ENCODE data around the gene CCDC92B. TPM values are rescaled to one million over a fixed set of nuclear protein-coding genes. Genes with fewer than 3 reads are reported as not detected.
"Not testable (repeated sequence)": the region's sequence is repeated elsewhere in the genome, so short reads cannot be mapped to it uniquely, and the experiment has no call there.

The CCDC92B gene
- total RNA-seq, 4 donors from 2014 or later: 0.48 to 0.82 (median 0.75) TPM; not detected in 1

DNA sequence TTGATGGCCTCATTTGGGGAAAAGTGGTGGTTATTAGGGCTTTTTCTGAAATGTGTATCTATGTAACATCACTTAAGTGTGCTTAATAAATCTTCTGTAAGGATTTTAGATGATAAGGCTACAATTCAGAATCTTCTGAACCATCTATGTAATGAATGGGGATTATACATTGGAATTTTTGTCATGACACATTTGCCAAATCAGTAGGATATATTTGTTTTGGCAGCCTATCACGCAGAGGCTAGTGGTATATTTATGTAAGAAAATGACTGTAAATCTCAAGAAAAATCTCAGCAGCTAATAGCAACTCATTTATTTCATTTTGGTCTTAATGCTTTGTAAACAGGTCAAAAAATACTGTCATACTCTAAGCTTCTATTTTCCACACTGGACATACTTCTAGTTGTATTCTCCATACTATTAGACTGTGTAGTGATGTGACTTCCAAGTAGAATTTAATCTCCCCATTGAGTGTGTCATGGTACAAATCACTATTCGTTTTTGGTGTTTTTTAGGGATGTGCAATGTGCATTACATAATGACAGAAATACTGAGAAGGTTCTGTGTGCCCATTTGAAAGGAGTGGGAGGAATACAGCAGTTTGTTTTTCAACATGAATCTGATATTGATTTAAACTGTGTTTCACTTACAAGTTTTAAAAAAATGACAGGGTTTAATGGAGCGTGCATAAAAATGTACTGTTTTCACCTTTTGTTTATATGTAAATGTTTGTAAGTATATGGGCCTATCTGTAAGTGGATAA, 67.1 kb downstream of the CCDC92B start:
- no peak for DNase-seq
- Histone ChIP-seq H3K4me1 (peaks cover 0 to 12% (median 1%) of the 10 kb centered on the region in 4 donors), H3K27me3 (no peaks in the 10 kb centered on the region), H3K9me3 (no peaks in the 10 kb centered on the region), H3K4me3 (no peak overlapping the region), H3K27ac (no peak overlapping the region), H3K36me3 (peaks cover 0 to 40% (median 20%) of the 10 kb centered on the region in 4 donors)
- intact Hi-C loops (cut with DNase I; ENCODE audit: low total_unique reads) (no loop called here), in situ Hi-C loops (cut with MboI; ENCODE audit: low pct_ligation_motif_present in 1 of 4, low pct_unique_long_range_greater_than_20kb in 1 of 4, low sequenced_read_pairs in 3 of 4) (no loop called here)
- TF ChIP-seq, protein P1, sequence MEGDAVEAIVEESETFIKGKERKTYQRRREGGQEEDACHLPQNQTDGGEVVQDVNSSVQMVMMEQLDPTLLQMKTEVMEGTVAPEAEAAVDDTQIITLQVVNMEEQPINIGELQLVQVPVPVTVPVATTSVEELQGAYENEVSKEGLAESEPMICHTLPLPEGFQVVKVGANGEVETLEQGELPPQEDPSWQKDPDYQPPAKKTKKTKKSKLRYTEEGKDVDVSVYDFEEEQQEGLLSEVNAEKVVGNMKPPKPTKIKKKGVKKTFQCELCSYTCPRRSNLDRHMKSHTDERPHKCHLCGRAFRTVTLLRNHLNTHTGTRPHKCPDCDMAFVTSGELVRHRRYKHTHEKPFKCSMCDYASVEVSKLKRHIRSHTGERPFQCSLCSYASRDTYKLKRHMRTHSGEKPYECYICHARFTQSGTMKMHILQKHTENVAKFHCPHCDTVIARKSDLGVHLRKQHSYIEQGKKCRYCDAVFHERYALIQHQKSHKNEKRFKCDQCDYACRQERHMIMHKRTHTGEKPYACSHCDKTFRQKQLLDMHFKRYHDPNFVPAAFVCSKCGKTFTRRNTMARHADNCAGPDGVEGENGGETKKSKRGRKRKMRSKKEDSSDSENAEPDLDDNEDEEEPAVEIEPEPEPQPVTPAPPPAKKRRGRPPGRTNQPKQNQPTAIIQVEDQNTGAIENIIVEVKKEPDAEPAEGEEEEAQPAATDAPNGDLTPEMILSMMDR (IDR thresholded peaks at IDR 0.05): no peak
- no peak for TF ChIP-seq POLR2A (IDR thresholded peaks at IDR 0.05)
- no peak for TF ChIP-seq EP300 (IDR thresholded peaks at IDR 0.05; ENCODE audit: low read depth)
- no peak for TF ChIP-seq POLR2AphosphoS5 (IDR thresholded peaks at IDR 0.05)
- WGBS, 2 donors (ENCODE audit: low coverage in 1 of 2): 73 to 89% methylated on average over 3 of the region's 3 CpGs

DNA sequence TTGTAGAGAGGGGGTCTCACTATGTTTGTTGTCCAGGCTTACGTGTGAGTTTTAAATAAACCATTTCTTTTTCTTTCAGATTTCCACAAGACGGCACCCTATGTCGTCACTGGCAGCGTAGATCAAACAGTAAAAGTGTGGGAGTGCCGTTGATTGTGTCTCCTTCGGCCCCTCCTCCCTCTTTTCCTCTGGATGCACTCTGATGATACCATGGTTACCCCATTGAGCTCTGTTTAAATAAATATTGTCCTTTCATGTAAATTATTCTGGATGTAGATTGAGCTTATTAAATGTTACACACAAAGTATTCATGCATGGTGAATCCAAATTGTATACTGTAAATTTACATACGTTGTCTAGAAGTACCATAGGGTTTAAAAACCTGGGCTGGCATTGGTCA, 67.8 kb downstream of the CCDC92B start:
- WGBS, 2 donors (ENCODE audit: low coverage in 1 of 2): 78 to 94% methylated on average over 3 to 7 of the region's 7 CpGs
- DNase-seq: no peak
- in situ Hi-C loops (cut with MboI; ENCODE audit: low pct_ligation_motif_present in 1 of 4, low pct_unique_long_range_greater_than_20kb in 1 of 4, low sequenced_read_pairs in 3 of 4) (no loop called here), intact Hi-C loops (cut with DNase I; ENCODE audit: low total_unique reads) (no loop called here)
- Histone ChIP-seq H3K36me3 (peaks cover 0 to 44% (median 21%) of the 10 kb centered on the region in 4 donors), H3K27me3 (no peaks in the 10 kb centered on the region), H3K27ac (no peak overlapping the region), H3K4me1 (peaks cover 0 to 6% (median 1%) of the 10 kb centered on the region in 4 donors), H3K9me3 (no peaks in the 10 kb centered on the region), H3K4me3 (no peak overlapping the region)
- TF ChIP-seq, protein P1 (IDR thresholded peaks at IDR 0.05): no peak
- TF ChIP-seq POLR2A (IDR thresholded peaks at IDR 0.05): no peak
- TF ChIP-seq EP300 (IDR thresholded peaks at IDR 0.05; ENCODE audit: low read depth): no peak
- no peak for TF ChIP-seq POLR2AphosphoS5 (IDR thresholded peaks at IDR 0.05)

DNA sequence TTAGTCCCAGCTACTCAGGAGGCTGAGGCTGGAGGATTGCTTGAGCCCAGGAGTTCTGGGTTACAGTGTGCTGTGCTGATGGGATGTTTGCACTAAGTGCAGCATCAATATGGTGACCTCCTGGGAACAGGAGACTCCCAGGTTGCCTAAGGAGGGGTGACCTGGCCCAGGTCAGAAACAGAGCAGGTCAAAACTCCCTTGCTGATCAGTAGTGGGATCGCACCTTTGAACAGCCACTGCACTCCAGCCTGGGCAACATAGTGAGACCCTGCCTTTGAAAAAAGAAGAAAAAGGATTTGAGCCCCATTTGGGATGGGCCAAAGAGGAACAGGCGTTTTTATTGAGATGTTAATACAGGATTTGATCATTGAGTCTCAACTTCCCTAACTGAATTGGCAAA, 68.5 kb downstream of the CCDC92B start:
- DNase-seq: no peak
- H3K27me3 ChIP-seq: no peaks in the 10 kb centered on the region
- peaks cover 0 to 51% (median 21%) of the 10 kb centered on the region in 4 donors for H3K36me3 ChIP-seq
- no peak overlapping the region for H3K27ac ChIP-seq
- 96 to 100% methylated on average over 2 of the region's 2 CpGs for WGBS, 2 donors (ENCODE audit: low coverage in 1 of 2)
- in situ Hi-C loops (cut with MboI; ENCODE audit: low pct_ligation_motif_present in 1 of 4, low pct_unique_long_range_greater_than_20kb in 1 of 4, low sequenced_read_pairs in 3 of 4) (no loop called here), intact Hi-C loops (cut with DNase I; ENCODE audit: low total_unique reads) (no loop called here)
- no peak overlapping the region for H3K4me3 ChIP-seq
- peaks cover 0 to 6% (median 0%) of the 10 kb centered on the region in 4 donors for H3K4me1 ChIP-seq
- no peaks in the 10 kb centered on the region for H3K9me3 ChIP-seq
- TF ChIP-seq, protein P1 (IDR thresholded peaks at IDR 0.05): no peak
- TF ChIP-seq POLR2AphosphoS5 (IDR thresholded peaks at IDR 0.05): no peak
- no peak for TF ChIP-seq EP300 (IDR thresholded peaks at IDR 0.05; ENCODE audit: low read depth)
- no peak for TF ChIP-seq POLR2A (IDR thresholded peaks at IDR 0.05)

GRCh38 chr17:2679247-2679646, 70.2 kb downstream of the CCDC92B start:
- in situ Hi-C loops (cut with MboI; ENCODE audit: low pct_ligation_motif_present in 1 of 4, low pct_unique_long_range_greater_than_20kb in 1 of 4, low sequenced_read_pairs in 3 of 4); intact Hi-C loops (cut with DNase I; ENCODE audit: low total_unique reads); H3K27ac ChIP-seq; DNase-seq; H3K4me3 ChIP-seq; H3K27me3 ChIP-seq; H3K4me1 ChIP-seq; H3K9me3 ChIP-seq: not testable (repeated sequence)
- WGBS, 2 donors (ENCODE audit: low coverage in 1 of 2): 97 to 100% methylated on average over 1 of the region's 1 CpG
- peaks cover 0 to 62% (median 23%) of the 10 kb centered on the region in 4 donors for H3K36me3 ChIP-seq

Small RNA genes within 50 kb of the gene (small RNA-seq; reads per million reads assigned to genes)
- 0 reads per million in 4 donors for gene MIR1253
- gene MIR6776: 0 to 0.42 (median 0) reads per million in 4 donors
- 0 reads per million in 4 donors for gene RN7SL608P
- gene hsa-mir-1253: 0 reads per million in 4 donors

Other genes with a start within 250 kb of the CCDC92B start
- gene METTL16, start 237.8 kb downstream of the CCDC92B start, total RNA-seq: 100 to 1,000 TPM in 1 of 4 donors, 10 to 100 TPM in 3; 16.1 to 141 (median 19.8) TPM
- 100 to 1,000 TPM in 2 of 4 donors, 10 to 100 TPM in 2; 24.1 to 145 (median 98.8) TPM for gene PAFAH1B1, start 156.0 kb downstream of the CCDC92B start, total RNA-seq
- gene CLUH, start 37.9 kb downstream of the CCDC92B start, total RNA-seq: 1,000 to 10,000 TPM in 1 of 4 donors, 100 to 1,000 TPM in 3; 127 to 1,072 (median 208) TPM
- gene RAP1GAP2, start 46.8 kb upstream of the CCDC92B start, total RNA-seq: 10 to 100 TPM; 23.0 to 39.6 (median 33.9) TPM

Data from transverse colon (tissue), 4 donors.